GM12878 (cell line): ENCODE results near the gene ATXN1. TPM values are rescaled to one million over a fixed set of nuclear protein-coding genes. Genes with fewer than 3 reads are reported as not detected.

Experiments
- ATAC-seq: fragments of 200-7000 bp; cut with Tn5 transposase; 3 replicates; pipeline ENCODE4 v1.9.1; 2020; ENCODE audit warnings: mild to moderate bottlenecking, moderate library complexity
- BruUV-seq: library from RNA; stranded (reverse); fragments of 400-500 nt; replicated peaks from 2 replicates; lab custom pipeline; 2021; lab: Mats Ljungman, UMichigan
- CTCF ChIA-PET: fragments of 300-600 bp; sonication (Branson Sonifier 250); formaldehyde crosslinking; extraction: SDS; loops from one replicate; lab custom pipeline; 2021; ENCODE audit warnings: inconsistent platforms; lab: Yijun Ruan, JAX
- POLR2A ChIA-PET: fragments of 350-600 bp; formaldehyde crosslinking; extraction: SDS; loops from one replicate; lab custom pipeline; 2021; ENCODE audit warnings: inconsistent platforms; lab: Charles Lee
- RAD21 ChIA-PET: fragments of 300-600 bp; sonication (Branson Sonifier 250); formaldehyde crosslinking; loops from one replicate; lab custom pipeline; 2023; ENCODE audit warnings: antibody characterized with exemption; ENCODE audit not compliant: unreplicated experiment; lab: Charles Lee
- SMC1A ChIA-PET: fragments of 300-600 bp; sonication (Branson Sonifier 250); formaldehyde crosslinking; loops from one replicate; lab custom pipeline; 2023; ENCODE audit not compliant: unreplicated experiment, uncharacterized antibody; lab: Charles Lee
- DNase-seq: peaks from one replicate; pipeline ENCODE4 v3.0.0-alpha.2; 2011; ENCODE audit warnings: low read depth, low spot score
- FAIRE-seq: peaks from 3 replicates; lab custom pipeline; 2011; peaks lifted over from hg19 to GRCh38; lab: Jason Lieb, UNC
- H2AFZ ChIP-seq: 2 replicates; pipeline ENCODE4 v1.6.0; 2011; ENCODE audit warnings: low read depth, low read length, control low read depth; ENCODE audit not compliant: control insufficient read depth
- H3K27ac ChIP-seq: 2 replicates; pipeline ENCODE4 v1.5.1; 2011; ENCODE audit warnings: control low read depth; ENCODE audit not compliant: control insufficient read depth, insufficient read depth
- H3K27me3 ChIP-seq, 2 experiments: replicated peaks in 1 of 2; 2 replicates each; pipeline versions ENCODE4 v1.6.0 to v1.6.1; 2011; ENCODE audit warnings: low read length in 1 of 2; ENCODE audit not compliant: control insufficient read depth in 2 of 2, insufficient read depth in 2 of 2
- H3K36me3 ChIP-seq, 2 experiments: 2 replicates each; pipeline ENCODE4 v1.5.1; 2011; ENCODE audit warnings: low read length in 1 of 2; ENCODE audit not compliant: control insufficient read depth in 2 of 2, insufficient read depth in 2 of 2
- H3K4me1 ChIP-seq: 2 replicates; pipeline ENCODE4 v1.6.1; 2011; ENCODE audit warnings: mild to moderate bottlenecking, low read length, moderate library complexity, mixed read lengths; ENCODE audit not compliant: control insufficient read depth, insufficient read depth
- H3K4me2 ChIP-seq: 2 replicates; pipeline ENCODE4 v1.6.0; 2011; ENCODE audit warnings: control low read depth; ENCODE audit not compliant: control insufficient read depth, insufficient read depth
- H3K4me3 ChIP-seq: fragments of 200-600 bp; sonication (generic); 2 replicates; pipeline ENCODE4 v1.5.1; 2016
- H3K79me2 ChIP-seq: 2 replicates; pipeline ENCODE4 v1.6.0; 2011; ENCODE audit warnings: low read length; ENCODE audit not compliant: control insufficient read depth, insufficient read depth
- H3K9ac ChIP-seq: 2 replicates; pipeline ENCODE4 v1.8.0; 2011; ENCODE audit warnings: low read length, control low read depth, mixed read lengths; ENCODE audit not compliant: control insufficient read depth, insufficient read depth
- H3K9me3 ChIP-seq: replicated peaks from 3 replicates; pipeline ENCODE4 v1.5.1; 2011; ENCODE audit warnings: mild to moderate bottlenecking, low read length; ENCODE audit not compliant: control insufficient read depth, insufficient read depth
- H4K20me1 ChIP-seq: 2 replicates; pipeline ENCODE4 v1.6.0; 2011; ENCODE audit not compliant: control insufficient read depth, insufficient read depth
- CTCF ChIP-seq, 3 experiments: IDR thresholded peaks in 2 of 3; conservative IDR thresholded peaks in 1 of 3; 2 replicates each; pipeline ENCODE4 v1.5.1; 2011; ENCODE audit warnings: low read depth in 3 of 3, low read length in 3 of 3, mild to moderate bottlenecking in 3 of 3, control low read depth in 2 of 3, moderate library complexity in 2 of 3, inconsistent platforms in 1 of 3, mixed read lengths in 1 of 3; ENCODE audit not compliant: control insufficient read depth in 2 of 3, insufficient read depth in 1 of 3; ENCODE audit errors: extremely low read depth in 1 of 3
- DPF2 ChIP-seq: fragments of 450-650 bp; IDR thresholded peaks from 2 replicates; pipeline ENCODE4 v1.6.1; 2017; ENCODE audit warnings: mild to moderate bottlenecking
- EGR1 ChIP-seq, 2 experiments: IDR thresholded peaks; 1 replicate in 1 of 2; 2 replicates in 1 of 2; pipeline ENCODE4 v1.6.1; 2011 to 2012; ENCODE audit warnings: low read depth in 2 of 2, low read length in 2 of 2, borderline replicate concordance in 1 of 2, mild to moderate bottlenecking in 1 of 2, moderate library complexity in 1 of 2
- HDAC6 ChIP-seq: fragments of 200-600 bp; sonication (generic); IDR thresholded peaks from one replicate; pipeline ENCODE4 v1.8.0; 2017; ENCODE audit warnings: antibody characterized with exemption; ENCODE audit not compliant: unreplicated experiment
- NBN ChIP-seq: fragments of 450-650 bp; IDR thresholded peaks from 2 replicates; pipeline ENCODE4 v1.6.1; 2016
- NFXL1 ChIP-seq: fragments of 450-650 bp; IDR thresholded peaks from 2 replicates; pipeline ENCODE4 v1.6.1; 2017; ENCODE audit warnings: antibody characterized with exemption, mild to moderate bottlenecking, borderline replicate concordance
- NFYB ChIP-seq: IDR thresholded peaks from 2 replicates; pipeline ENCODE4 v1.6.1; 2011; ENCODE audit warnings: low read depth, mild to moderate bottlenecking, low read length, improper control_type of control experiment, moderate library complexity; ENCODE audit not compliant: insufficient read depth
- POU2F2 ChIP-seq: IDR thresholded peaks from 3 replicates; pipeline ENCODE4 v1.6.1; 2011; ENCODE audit warnings: low read depth, mild to moderate bottlenecking, low read length, borderline replicate concordance
- RAD51 ChIP-seq: fragments of 450-650 bp; IDR thresholded peaks from 2 replicates; pipeline ENCODE4 v1.6.1; 2016; ENCODE audit warnings: moderate library complexity, mild to moderate bottlenecking, inconsistent platforms
- REST ChIP-seq: IDR thresholded peaks from 2 replicates; pipeline ENCODE4 v1.6.1; 2012; ENCODE audit warnings: mild to moderate bottlenecking, low read depth, low read length
- SPI1 ChIP-seq: IDR thresholded peaks from 2 replicates; pipeline ENCODE4 v1.6.1; 2011; ENCODE audit warnings: low read depth, mild to moderate bottlenecking, low read length, moderate library complexity, borderline replicate concordance; ENCODE audit not compliant: insufficient read depth
- TBL1XR1 ChIP-seq: IDR thresholded peaks from 2 replicates; pipeline ENCODE4 v1.6.1; 2012; ENCODE audit warnings: low read depth, low read length, improper control_type of control experiment
- ZNF687 ChIP-seq: fragments of 450-650 bp; IDR thresholded peaks from 2 replicates; pipeline ENCODE4 v1.6.1; 2017; ENCODE audit warnings: mild to moderate bottlenecking, moderate library complexity
- in situ Hi-C: fragments of 300-500 bp; cut with MboI; formaldehyde crosslinking; loops from 9 replicates; pipeline ENCODE4 v1.14.3; 2018; ENCODE audit warnings: mixed read lengths
- intact Hi-C: fragments of 100-400 bp; cut with micrococcal nuclease; formaldehyde crosslinking; loops from one replicate; pipeline ENCODE4 v1.14.2; 2022; ENCODE audit not compliant: unreplicated experiment
- polyA plus RNA-seq, 11 experiments: library from polyadenylated mRNA; depleted of rRNA in 4 of 11; unstranded in 6 of 11; stranded (reverse) in 5 of 11; fragments of >200 nt; fragmentation: Nextera tagmentation in 4 of 11; fragmentation: Illumina TruSeq in 1 of 11; extraction: Ambion mirVana in 4 of 11; extraction: Trizol in 1 of 11; gene quantifications; 1 replicate in 1 of 11; 2 replicates in 10 of 11; pipeline versions ENCODE4 v1.2.1 to v1.2.3, GENCODE V29; 2011 to 2016; ENCODE audit warnings: inconsistent platforms in 2 of 11, missing spikeins in 2 of 11, low read depth in 1 of 11
- total RNA-seq, 4 experiments: library from RNA; depleted of rRNA in 3 of 4; stranded (reverse); fragments of >200 nt in 3 of 4; fragmentation: Illumina TruSeq in 1 of 4; extraction: Trizol in 1 of 4; gene quantifications; 2 replicates each; pipeline versions ENCODE4 v1.2.1 to v1.2.3, GENCODE V29; 2013 to 2021
- TF ChIP-seq, protein P1 (sequence below): IDR thresholded peaks from 2 replicates; pipeline ENCODE4 v1.6.1; 2012; ENCODE audit warnings: low read depth, low read length, improper control_type of control experiment

The ATXN1 gene
- total and polyA plus RNA-seq, 10 of the 15 experiments (the other 5 are each of a cell fraction or from before 2014, with no cell fraction given): 12.2 to 51.2 (median 20.5) TPM

DNA sequence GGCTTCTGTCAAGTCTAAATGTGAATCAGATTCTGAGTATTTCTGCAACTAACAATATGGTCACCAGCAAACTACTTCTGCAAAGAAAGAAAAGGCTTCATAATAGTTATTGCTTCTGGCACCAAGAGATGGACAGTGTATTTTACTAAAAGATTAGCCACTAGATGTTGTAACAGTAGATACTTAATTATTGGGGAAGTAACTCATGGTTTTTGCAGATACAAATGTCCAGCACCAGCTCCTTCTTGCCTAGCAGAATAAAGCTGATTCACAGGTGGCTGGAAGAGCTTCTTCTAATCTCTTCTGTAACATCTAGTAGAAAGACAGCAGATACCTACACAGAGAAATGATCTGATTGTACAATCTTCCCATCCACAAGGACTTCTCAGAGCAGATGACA lies 21.2 kb downstream of the ATXN1 start:
- FAIRE-seq (no peak), ATAC-seq (no peak), DNase-seq (no peak)
- Histone ChIP-seq H3K9ac (no peak overlapping the region), H2AFZ (no peak overlapping the region), H3K4me1 (0 out of 2 replicates have a peak, but pooled peaks cover 6% of the 10 kb centered on the region), H3K36me3 (peaks cover 4 to 6% of the 10 kb centered on the region in 2 experiments; a peak in 2 of 4 replicates), H3K4me2 (no peak overlapping the region), H3K27me3 (no peaks in the 10 kb centered on the region), H4K20me1 (0 out of 2 replicates have a peak, but pooled peaks cover 3% of the 10 kb centered on the region), H3K9me3 (no peaks in the 10 kb centered on the region), H3K79me2 (no peaks in the 10 kb centered on the region), H3K27ac (no peak overlapping the region), H3K4me3 (no peak overlapping the region)
- ChIA-PET CTCF (interaction anchor here (0.6 to 2.1 kb wide), 7 partner anchors 9 to 748 kb away, joined by 3 to 12 read pairs (median 3); no protein-coding TSS in a partner anchor), RAD21 (interaction anchor here (1.0 to 2.3 kb wide), 7 partner anchors 9 to 222 kb away, joined by 3 to 13 read pairs (median 4); no protein-coding TSS in a partner anchor), POLR2A (interaction anchor here (1.4 kb wide), 1 partner anchor 19 kb away, joined by 4 read pairs; no protein-coding TSS in a partner anchor), SMC1A (interaction anchor here (0.8 to 2.5 kb wide), 9 partner anchors 8 to 406 kb away, joined by 3 to 12 read pairs (median 5); no protein-coding TSS in a partner anchor)
- in situ Hi-C loops (no loop called here), intact Hi-C loops (no loop called here)
- no TSS peak for BruUV-seq
- no peak for TF ChIP-seq CTCF (IDR thresholded peaks at IDR 0.05 in 2 of 3, conservative IDR thresholded peaks at IDR 0.05 in 1 of 3; ENCODE audit: control insufficient read depth in 2 of 3, extremely low read depth in 1 of 3, insufficient read depth in 1 of 3, low read depth in 3 of 3, low read length in 3 of 3)
- TF ChIP-seq DPF2: no peak
- no peak for TF ChIP-seq NBN
- TF ChIP-seq NFXL1: no peak
- TF ChIP-seq NFYB: no peak
- no peak for TF ChIP-seq TBL1XR1
- TF ChIP-seq EGR1 (IDR thresholded peaks at IDR 0.05; ENCODE audit: borderline replicate concordance in 1 of 2, low read depth in 2 of 2, low read length in 2 of 2): no peak
- no peak for TF ChIP-seq HDAC6
- TF ChIP-seq ZNF687: no peak
- TF ChIP-seq, protein P1, sequence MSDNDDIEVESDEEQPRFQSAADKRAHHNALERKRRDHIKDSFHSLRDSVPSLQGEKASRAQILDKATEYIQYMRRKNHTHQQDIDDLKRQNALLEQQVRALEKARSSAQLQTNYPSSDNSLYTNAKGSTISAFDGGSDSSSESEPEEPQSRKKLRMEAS: no peak
- TF ChIP-seq RAD51: no peak
- TF ChIP-seq REST: no peak
- no peak for TF ChIP-seq POU2F2
- no peak for TF ChIP-seq SPI1
